Fibroblast of villous mesenchyme (primary cell): ENCODE data around the gene CDK3. TPM values are rescaled to one million over a fixed set of nuclear protein-coding genes. Genes with fewer than 3 reads are reported as not detected.

Experiments
- DNase-seq: peaks from one replicate; pipeline ENCODE4 v3.0.0-alpha.2; 2010; ENCODE audit warnings: low read depth
- H3K4me3 ChIP-seq: 2 replicates; pipeline ENCODE4 v1.5.1; 2011; ENCODE audit warnings: low read depth, mild to moderate bottlenecking, low read length
- CTCF ChIP-seq: IDR thresholded peaks from 2 replicates; pipeline ENCODE4 v1.5.1; 2012; ENCODE audit warnings: low read depth, mild to moderate bottlenecking, low read length; ENCODE audit not compliant: insufficient read depth
- total RNA-seq: library from RNA; depleted of rRNA; stranded (reverse); fragments of >200 nt; gene quantifications from 2 replicates; pipeline ENCODE4 v1.2.3, GENCODE V29; 2012

Gene CDK3
- total RNA-seq, 1 donor = 2.2 TPM

GRCh38 chr17:76014925-76015261, 14.2 kb downstream of the CDK3 start:
- no peak for DNase-seq
- TF ChIP-seq CTCF = no peak
- no peak overlapping the region for H3K4me3 ChIP-seq

GRCh38 chr17:76017481-76018339, 17.1 kb downstream of the CDK3 start:
- TF ChIP-seq CTCF = no peak
- H3K4me3 ChIP-seq = no peak overlapping the region
- no peak for DNase-seq

- DNase-seq = no peak
- no peak for TF ChIP-seq CTCF
- no peak overlapping the region for H3K4me3 ChIP-seq
Observed at GRCh38 chr17:76018340-76018680, 17.7 kb downstream of the CDK3 start.

- no peak for DNase-seq
- H3K4me3 ChIP-seq = no peak overlapping the region
- no peak for TF ChIP-seq CTCF
Observed at GRCh38 chr17:76018801-76019200, 18.1 kb downstream of the CDK3 start.

GRCh38 chr17:76019833-76020467, 19.3 kb downstream of the CDK3 start:
- H3K4me3 ChIP-seq = no peak overlapping the region
- no peak for TF ChIP-seq CTCF
- DNase-seq = no peak

GRCh38 chr17:76022285-76022684, 21.6 kb downstream of the CDK3 start:
- DNase-seq = no peak
- no peak overlapping the region for H3K4me3 ChIP-seq
- no peak for TF ChIP-seq CTCF
